ENCODE measurements around the gene RAB19. TPM values are rescaled to one million over a fixed set of nuclear protein-coding genes. Genes with fewer than 3 reads are reported as not detected.
"Not testable (repeated sequence)": the region's sequence is repeated elsewhere in the genome, so short reads cannot be mapped to it uniquely, and the experiment has no call there.

The RAB19 gene
- polyA plus RNA-seq, 4 donors = 2.1 to 4.2 (median 2.3) TPM

GRCh38 chr7:140451716-140452115 lies 47.9 kb downstream of the RAB19 start:
- DNase-seq (ENCODE audit: low read depth in 4 of 4, low spot score in 2 of 4) = no peak

GRCh38 chr7:140453273-140453672 lies 49.4 kb downstream of the RAB19 start:
- no peak for DNase-seq (ENCODE audit: low read depth in 4 of 4, low spot score in 2 of 4)

DNA sequence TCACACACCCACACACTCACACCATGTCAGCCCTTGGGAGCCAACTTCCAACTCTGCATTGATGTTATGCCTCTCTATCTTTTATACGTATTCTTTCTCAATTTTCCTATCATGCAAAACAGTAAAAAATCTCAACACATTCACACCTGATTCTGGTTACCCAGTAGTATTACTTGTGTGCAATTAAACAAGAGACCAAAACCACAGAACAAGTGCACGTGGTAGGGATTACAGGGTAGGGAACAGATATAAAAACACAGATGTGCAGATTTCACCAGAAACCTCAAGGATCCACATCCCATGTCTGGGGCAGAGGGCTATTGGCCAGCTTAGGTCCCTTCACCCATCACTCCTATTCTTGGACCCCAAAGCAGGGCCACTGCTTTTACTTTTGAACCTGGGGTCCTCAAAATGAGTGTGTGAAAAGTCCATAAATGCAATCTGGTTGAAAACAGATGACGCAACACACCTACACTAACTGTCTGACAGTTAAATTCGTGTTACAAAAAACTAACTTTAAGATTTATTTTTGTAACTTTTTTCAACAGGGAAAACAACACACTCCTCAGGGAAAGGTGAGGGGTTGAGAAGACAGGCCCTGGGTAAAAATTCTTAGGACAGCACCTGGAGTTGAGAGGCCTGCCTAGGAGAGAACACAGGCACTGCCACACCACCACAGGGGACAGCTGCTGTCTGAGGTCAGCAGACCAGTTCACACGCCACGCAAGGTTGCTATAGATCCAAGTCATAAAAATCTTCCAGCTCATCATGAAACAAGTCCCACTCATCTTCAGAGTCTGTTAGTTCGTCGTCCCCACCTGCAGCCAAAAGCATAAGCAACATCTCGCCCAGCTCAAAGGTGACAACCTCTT lies 50.2 kb downstream of the RAB19 start:
- DNase-seq (ENCODE audit: low read depth in 4 of 4, low spot score in 2 of 4) = not testable (repeated sequence)

DNA sequence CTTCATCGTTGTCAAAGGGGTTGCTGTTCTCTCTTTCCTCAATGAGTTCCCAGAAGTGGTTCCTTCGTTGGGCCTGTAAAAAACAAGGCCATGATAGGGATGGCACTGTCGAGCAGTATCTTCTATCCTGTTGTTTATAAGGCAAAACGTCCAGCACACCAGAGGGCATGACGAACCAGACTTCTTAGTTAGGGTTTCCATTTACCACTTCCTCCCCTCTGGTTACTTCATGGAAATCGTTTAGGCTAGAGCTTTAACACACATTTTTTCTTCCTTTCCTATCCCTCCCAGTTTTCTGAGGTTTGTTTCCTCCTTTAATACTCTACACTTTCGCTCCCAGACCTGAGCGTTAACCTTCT lies 50.8 kb downstream of the RAB19 start:
- no peak for DNase-seq (ENCODE audit: low read depth in 4 of 4, low spot score in 2 of 4)

- no peak for DNase-seq (ENCODE audit: low read depth in 4 of 4, low spot score in 2 of 4)
Observed at GRCh38 chr7:140455743-140456142, 51.9 kb downstream of the RAB19 start.

DNA sequence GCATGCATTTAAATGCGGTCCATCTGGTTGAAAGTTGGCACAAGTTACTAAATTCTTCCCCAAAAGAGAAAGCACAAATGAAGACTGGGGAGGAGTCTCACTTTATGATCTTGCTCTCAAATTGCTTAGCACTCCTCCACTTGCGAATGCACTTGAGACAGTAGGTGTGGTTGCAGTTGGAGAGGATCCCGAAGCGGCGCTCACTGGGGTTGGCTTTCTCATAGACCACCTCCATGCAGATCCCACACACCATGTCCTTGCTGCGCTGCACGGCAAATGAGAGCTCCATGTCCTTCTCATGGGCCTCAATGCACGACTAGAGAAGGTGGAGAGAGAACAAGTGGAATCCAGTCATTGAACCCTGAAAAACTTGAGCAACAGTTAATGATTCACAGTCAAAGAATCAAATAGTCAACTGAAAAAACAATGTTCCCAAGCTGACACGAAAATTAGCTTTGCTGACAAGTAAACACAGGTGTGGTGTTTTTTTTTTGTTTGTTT lies 52.7 kb downstream of the RAB19 start:
- no peak for DNase-seq (ENCODE audit: low read depth in 4 of 4, low spot score in 2 of 4)

GRCh38 chr7:140458201-140458600 lies 54.3 kb downstream of the RAB19 start:
- no peak for DNase-seq (ENCODE audit: low read depth in 4 of 4, low spot score in 2 of 4)

DNA sequence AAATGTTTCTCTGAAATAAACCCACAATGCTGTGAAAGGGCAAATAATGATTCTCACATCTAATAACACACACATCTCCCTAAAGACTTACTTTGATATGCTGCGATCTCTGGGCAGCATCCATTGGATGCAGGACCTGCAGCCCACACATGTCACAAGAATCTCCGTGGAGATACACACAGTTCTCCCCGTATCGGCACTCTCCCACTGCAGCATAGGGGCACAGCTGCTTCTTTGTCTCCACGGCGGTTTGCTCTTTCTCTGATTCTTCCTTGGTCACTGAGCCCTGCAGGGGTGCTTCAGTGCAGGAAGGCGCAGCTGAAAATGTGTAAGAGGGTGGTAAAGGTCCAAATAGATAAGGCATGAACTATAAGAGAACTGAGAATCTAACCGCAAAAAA lies 55.1 kb downstream of the RAB19 start:
- DNase-seq (ENCODE audit: low read depth in 4 of 4, low spot score in 2 of 4) = no peak

DNA sequence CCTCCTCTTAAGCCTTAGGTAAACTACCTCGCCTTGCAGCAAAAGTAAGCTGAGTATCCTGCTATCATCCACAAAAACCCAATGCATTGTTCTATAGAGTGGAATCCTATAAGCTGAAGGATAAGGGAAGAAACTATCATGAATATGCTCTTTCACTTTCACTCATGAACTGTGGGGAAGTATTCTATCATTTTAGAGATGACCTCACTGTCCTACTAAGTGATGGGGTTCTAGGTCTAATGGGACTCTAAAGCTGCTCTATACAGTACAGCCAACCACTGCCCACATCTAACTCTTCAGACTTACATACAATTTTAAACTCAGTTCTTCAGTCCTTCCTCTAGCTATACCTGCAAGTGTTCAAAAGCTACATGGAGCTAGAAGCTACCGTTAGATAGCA lies 59.3 kb downstream of the RAB19 start:
- DNase-seq (ENCODE audit: low read depth in 4 of 4, low spot score in 2 of 4) = no peak

GRCh38 chr7:140475747-140476333 lies 72.0 kb downstream of the RAB19 start:
- DNase-seq (ENCODE audit: low read depth in 4 of 4, low spot score in 2 of 4) = peak in 2 of 4 donors; percentile 11 to 59

DNA sequence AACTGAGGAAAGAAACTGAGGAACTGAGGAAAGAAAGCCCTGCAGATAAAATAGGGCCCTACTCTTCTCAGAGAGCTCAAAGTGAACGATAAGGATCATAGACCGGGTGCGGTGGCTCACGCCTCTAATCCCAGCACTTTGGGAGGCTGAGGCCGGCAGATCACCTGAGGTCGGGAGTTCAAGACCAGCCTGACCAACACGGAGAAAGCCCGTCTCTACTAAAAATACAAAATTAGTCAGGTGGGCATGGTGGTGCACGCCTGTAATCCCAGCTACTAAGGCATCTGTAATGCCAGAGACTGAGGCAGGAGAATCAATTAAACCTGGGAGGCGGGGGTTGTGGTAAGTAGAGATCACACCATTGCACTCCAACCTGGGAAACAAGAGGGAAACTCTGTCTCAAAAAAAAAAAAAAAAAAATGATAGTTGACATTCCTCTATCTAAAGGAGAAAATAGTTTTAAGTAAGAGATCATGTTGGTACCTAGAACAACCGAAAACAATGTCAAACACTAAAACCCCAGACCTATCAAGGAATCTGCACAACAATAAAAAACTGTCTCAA lies 72.9 kb downstream of the RAB19 start:
- no peak for DNase-seq (ENCODE audit: low read depth in 4 of 4, low spot score in 2 of 4)

Other genes starting within 250 kb of the RAB19 start
- 10 to 100 TPM in 3 of 4 donors, 1 to 10 TPM in 1; 9.5 to 17.0 (median 13.0) TPM for gene KDM7A, start 227.1 kb upstream of the RAB19 start, polyA plus RNA-seq (ENCODE audit: insufficient read length in 4 of 4)
- 10 to 100 TPM; 50.1 to 66.4 (median 60.9) TPM for gene SLC37A3, start 5.5 kb upstream of the RAB19 start, polyA plus RNA-seq (ENCODE audit: insufficient read length in 4 of 4)
- gene MKRN1, start 75.4 kb downstream of the RAB19 start, polyA plus RNA-seq (ENCODE audit: insufficient read length in 4 of 4) = 100 to 1,000 TPM; 104 to 142 (median 120) TPM
- 10 to 100 TPM; 35.1 to 41.5 (median 38.8) TPM for gene DENND2A, start 236.8 kb downstream of the RAB19 start, polyA plus RNA-seq (ENCODE audit: insufficient read length in 4 of 4)

All from left renal cortex interstitium (tissue), 4 donors.